Fibroblast of upper back skin (primary cell): ENCODE measurements around the gene MOB1A.
A peak's percentile ranks its signal among the peaks of the same experiment; 100 is the strongest.
"Not testable (repeated sequence)": the region's sequence is repeated elsewhere in the genome, so short reads cannot be mapped to it uniquely, and the experiment has no call there.

ENCODE experiments used
- DNase-seq: peaks from one replicate; pipeline ENCODE4 v3.0.0-alpha.2; 2013

Gene MOB1A

DNA sequence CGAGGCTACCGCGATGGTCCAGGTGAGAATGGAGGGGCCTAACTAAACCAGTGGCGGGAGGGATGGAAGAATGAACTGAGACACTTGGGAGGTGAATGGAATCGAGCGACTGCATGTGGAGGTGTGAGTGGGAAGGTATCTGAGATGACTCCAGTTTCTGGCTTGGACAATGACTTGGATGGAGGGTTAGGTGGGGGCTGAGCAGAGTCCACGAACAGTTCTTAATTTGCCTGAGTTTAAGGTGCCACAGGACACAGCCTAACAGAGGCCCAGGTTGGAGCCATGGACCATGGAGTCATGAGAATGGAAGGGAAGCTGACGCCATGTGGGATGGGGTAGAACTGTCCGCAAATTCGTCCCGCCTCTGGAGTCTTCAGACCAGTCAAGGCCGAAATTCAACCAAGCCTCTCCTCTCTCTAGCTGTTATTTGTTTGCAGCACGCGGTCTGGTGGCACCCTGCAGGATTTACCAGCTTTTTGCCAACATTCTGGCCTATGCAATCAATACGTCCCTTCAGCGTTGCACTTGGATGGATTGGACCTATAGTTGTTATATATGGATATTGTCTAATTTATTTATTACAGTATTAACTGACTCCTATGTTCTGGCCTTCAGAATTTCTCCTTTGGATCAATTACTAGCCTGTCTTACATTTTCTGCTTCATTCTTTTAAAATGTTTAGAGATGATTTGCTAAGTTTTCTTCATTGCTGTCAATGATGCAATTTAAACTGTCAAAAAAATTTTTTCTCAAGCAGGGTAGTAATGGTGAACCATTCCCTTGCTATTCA is 30.0 kb downstream of the MOB1A start:
- DNase-seq = no peak

DNA sequence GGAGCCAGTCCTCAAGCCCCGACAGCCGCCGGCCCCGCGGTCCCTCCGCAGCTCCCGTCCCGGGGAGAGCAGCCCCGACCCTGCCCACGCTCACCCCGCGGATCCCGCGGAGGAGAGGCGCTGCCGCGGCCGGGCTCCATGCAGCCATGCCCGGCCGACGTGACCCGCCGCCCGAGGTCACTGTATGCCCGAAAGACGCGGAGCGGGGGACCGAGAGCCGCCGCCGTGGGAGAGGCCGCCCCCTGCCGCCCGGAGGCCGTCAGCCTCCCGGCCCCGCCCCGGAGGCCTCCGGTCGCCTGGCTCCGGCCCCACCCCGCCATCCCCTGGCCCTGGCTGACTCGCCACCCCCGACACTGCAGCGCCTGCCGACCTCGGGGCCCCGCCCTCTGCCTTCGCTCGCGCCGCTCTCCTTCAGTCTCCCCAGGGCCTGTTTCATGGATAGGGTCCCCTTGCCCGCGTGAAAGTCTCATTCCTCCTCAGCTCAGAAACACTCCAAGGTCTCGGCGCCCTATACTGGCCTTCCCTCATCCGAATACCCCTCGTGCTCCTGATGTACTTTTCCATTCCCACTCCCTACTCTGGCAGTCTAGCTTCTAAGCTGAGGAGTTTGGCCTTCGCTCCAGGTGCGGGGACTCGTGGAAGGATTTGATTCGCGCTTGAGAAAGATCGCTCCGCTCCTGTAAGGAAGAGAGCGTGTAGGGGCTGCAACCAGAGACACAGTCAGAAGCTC is 30.8 kb downstream of the MOB1A start, which contains the start of gene BOLA3:
Gene BOLA3 (minus strand): TSS at position 186 of the 730 bp plus-strand sequence. CDS start 38 bp downstream, at position 148.
- DNase-seq = peak; percentile 71

DNA sequence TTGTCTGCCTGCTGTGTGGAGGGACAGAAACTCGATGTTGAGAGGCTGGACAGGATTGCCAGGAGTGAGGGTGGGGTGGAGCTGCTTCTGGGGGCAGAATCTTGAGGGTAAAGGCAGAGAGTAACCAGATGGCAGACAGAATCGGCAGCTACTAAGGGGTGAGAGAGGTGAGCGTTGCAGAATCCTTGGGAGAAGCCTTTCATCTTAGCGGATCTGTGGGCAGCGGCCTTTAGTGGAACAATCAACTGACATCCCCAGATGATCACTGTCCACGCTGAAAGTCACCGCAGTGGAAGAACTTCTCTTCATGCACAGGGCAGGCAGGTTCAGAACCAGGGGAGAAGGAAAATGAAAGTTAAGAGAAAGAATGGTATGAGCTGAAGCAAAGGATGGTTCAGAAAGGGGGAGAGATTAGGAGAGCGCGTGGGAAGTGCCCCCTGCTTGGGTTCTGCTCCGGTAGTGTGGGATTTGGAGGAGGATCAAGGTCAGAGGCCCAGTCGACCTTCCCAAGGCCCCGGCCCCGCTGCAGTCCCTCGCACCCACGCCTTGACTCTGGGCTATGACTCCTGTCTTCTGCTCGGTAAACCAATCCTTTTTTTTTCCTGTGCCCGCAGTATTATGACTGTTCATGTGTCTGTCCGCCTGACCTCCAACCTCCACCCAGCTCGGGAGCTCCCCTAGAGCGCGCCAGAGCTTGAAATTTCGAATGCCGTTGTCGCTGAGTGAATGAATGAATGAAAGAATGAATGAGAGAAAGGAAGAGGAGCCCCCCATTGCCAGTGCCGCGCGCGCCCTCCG is 31.6 kb downstream of the MOB1A start:
- peak; percentile 8 for DNase-seq

DNA sequence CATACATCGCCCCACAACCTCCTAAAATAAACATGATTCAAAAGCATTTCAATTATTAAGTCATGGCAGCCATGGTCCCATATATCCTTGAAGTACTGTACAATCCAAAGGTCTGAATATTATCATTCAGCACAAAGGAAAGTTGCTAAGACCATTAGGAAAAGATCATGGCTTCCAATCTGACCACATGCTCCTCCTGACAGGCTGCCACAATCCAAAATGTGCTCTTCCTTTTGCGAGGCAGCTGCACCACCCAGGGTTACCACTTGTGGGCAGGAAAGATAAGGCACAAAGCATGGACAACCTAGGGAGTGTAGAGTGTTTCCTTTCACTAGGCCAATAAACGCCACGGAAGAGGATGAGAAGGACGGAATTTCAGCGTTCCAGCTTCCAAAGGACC is 36.3 kb downstream of the MOB1A start:
- no peak for DNase-seq

DNA sequence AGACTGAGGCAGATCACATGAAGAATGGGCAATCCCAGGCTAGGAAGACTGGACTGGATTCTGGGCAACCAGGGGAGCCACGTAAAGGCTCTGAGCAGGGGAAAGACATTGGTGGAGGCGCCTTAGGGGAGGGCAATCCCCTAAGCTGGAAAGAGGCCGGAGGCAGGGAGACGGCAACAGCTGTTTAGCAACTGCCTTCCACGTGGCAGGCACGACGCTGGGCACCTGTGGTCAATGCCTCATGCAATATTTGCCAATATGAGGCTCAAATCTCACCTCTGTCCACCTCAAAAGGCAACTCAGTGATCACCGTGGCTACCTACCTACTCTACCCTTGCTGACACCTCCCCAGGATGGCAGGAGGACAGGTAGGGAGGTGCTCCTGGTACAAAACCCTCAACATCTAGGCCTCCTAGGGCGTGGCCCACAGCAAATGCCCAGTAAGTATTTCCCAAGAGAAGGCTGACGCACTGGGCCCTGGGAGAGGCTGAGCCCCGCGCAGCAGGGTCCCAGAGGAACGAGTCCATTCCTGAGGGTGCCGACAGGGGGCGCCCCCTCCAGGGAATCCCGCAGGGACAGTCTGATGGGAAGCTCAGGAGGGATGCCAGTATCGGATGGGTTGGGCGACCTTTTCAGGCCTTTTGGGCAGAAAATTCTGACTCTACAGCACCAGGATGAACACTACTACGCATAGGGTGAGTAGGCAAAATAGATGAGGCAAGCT is 39.9 kb downstream of the MOB1A start:
- DNase-seq = no peak

DNA sequence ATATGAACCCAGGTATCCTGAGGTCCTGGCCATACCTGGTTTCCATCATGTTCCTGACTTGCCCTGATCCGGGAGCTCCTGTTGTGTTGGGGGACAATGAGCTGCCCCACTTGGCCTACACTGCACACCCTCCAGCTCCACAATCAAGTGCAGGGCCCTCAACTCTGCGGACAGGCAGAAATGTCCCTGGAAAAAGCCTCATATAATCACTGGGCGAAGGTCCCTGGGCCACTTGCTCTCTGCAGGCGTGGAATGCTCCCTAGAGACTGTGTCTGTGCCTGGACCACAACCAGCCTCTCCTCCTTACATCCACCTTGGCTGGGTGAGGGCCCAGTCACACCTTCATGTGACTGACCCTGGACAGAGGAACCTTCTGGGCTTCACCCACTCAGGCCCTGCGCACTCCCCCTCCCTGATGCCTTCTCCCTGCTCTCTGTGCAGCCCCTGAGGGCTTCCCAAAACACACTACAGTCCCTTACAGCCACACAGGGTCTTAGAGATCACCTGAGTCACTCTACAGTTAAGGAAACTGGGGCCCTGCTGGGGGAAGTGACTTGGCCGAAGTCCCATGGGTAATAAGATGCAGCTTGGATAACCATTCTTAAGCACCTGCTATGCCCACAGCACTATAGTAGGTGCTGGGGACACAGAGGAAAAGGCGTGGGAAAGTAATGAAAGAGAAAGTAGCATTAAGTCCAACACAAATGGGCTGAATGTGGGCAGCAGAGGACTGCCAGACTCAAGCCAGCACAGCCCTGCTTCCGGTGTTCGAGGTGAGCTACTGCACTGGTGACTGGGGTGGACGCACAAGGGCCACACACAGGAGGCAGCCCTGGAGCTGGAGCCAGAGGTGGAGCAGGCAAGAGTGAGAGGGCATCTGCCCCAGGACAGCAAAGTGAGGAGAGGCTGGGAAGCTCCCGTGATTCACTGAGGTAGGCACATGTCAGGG is 40.8 kb downstream of the MOB1A start:
- DNase-seq = no peak

DNA sequence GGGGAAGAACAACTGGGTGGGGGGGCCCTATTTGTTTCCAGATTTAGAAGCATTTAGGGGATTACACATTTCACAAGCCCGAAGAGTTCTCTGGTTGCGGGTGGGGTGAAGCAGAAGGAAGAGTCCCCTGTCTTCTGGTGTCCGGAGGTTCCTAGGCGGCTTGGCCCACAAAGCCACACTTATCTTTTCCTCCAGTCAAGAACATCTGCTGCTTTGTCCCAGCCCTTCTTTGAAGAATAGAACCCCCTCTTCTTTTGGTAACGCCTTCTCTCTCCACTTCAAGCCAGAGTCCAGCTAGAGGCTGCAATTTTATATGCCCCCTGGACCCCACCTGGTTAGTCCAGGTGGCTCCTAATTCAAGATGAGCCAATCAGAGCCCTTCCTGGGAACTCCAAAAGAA is 46.8 kb downstream of the MOB1A start:
- DNase-seq = no peak

DNA sequence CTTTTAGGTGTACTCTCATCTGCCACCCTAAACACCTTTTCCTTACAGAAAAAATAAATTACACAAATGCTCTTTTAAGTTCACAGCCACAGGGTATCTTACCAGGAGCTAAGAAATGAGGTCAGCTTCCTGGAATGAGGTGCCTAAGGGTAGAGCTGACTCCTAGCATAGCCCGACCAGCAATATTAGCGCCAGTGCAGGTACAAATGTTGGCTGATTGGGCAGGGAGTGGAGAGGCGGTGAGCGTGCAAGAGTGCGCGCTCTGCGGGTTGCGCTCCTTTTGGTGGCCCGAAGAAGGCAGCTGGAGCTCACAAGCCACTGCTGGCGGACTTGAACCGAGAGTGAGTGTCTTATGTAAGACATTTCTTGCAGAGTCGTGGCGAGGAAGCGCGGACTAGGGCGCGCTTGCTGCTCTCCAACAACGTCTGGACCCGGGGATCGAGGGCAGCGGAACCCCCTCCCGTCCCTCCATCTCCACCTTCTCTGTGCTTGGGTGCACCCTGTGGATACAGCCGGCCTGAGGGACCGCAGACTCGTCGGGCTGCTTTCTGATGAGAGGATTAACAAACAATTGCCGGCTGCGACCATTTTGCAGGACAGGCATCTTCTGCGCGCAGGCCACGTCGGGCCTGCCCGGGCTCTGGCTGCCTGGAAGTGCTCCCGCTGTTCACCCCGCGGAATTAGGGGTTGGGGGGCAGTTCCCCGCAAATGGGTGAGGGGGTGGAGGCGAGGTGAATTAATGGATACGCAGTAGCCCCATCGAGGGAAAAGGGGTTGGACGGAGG is 48.3 kb downstream of the MOB1A start:
- DNase-seq = no peak

DNA sequence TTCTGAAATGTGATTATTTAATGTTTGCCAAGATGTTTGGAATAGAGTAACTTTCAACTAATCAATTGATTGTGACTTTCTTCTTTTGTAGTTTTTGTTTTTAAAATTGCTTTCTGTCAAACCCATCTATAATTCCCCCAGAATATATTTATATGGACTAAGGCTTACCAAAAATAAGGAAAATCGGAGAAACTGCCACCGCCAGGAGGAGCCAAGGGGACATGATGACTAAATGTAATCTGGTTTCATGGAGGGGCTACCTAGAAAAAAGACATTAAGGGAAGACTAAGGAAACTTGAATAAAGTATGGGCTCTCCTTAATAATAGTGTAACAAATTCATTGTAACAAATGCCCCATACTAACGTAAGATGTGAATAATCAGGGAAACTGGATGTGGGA is 50.5 kb downstream of the MOB1A start:
- no peak for DNase-seq

DNA sequence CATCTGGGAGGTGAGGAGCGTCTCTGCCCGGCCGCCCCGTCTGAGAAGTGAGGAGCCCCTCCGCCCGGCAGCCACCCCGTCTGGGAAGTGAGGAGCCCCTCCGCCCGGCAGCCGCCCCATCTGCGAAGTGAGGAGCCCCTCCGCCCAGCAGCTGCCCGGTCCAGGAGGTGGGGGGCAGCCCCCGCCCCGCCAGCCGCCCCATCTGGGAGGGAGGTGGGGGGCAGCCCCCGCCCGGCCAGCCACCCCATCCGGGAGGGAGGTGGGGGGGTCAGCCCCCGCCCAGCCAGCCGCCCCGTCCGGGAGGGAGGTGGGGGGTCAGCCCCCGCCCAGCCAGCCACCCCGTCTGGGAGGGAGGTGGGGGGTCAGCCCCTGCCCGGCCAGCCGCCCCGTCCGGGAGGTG is 54.7 kb downstream of the MOB1A start:
- not testable (repeated sequence) for DNase-seq

DNA sequence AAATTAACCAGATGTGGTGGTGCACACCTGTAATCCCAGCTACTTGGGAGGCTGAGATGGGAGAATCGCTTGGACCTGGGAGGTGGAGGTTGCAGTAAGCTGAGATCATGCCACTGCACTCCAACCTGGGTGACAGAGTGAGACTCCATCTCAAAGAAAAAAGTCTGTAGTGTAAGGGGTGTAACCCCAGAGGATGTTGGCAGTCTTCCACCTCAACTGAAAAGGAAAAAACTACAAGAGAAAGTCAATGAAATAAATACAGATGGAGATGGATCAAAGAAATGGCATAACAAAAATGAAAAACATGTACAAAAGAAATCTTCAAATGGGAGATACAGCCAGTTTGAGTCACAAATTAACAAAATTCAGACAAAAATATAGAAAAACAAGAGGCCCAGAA is 56.8 kb downstream of the MOB1A start:
- DNase-seq = not testable (repeated sequence)

DNA sequence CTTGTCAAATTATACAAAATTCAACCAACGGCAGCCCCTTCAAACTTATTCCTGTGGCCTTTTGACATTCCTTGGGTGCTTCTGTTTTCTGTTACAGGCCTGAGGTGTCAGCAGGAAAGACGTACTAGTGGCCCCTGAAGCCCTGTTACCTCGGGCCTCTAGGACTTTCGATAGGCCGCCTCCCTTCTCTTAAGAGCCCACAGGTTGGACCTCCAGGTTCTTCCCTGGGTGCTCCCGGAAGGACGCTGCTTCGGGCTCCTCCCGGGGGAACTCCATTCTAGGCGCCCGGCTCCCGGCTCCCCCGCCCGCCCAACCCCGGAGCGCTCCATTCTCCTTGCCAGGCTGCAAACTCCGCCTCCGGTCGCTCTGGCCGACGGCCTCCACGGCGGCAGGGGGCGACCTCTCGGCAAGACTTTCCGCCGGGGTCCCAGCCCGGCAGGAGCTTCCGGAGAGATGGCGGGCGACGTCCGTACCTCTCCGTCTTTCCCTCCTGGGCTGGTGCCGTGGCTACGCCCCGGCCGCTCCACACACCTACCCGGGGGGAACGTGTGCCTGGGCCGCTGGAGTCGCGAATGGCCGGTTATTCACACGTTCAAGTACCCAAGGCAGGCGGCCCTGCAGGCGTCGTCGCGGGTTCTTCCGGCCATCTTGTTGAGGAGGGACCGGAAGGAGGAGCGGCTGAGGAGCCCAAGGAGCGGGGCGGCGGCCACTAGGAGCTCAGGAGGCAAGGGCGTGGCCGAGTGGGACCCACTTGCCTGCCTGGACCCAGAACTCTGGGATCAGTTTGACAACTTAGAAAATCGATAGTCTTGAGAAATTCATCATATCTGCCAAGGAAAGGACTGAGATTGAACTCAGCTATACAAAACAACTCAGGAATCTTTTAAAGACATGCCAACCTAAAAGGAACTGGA is 58.5 kb downstream of the MOB1A start:
- DNase-seq = peak; percentile 65

DNA sequence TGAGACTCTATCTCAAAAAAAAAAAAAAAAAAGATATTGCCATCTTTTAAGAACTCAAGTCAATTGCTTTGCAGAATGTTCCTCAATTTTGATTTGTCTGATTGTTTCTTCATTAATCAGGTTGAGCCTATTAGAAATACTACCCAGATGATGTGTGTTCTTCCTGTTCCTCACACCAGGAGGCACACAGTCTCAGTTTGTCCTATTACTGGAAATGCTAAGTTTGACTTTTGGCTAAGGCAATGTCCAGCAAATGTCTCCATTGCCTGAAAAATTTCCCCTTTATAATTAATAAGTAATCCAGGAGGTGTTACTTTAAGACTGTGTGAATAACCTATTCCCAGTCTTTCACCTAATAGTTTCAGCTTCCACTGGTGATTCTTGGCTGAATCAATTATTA is 59.3 kb downstream of the MOB1A start:
- no peak for DNase-seq

DNA sequence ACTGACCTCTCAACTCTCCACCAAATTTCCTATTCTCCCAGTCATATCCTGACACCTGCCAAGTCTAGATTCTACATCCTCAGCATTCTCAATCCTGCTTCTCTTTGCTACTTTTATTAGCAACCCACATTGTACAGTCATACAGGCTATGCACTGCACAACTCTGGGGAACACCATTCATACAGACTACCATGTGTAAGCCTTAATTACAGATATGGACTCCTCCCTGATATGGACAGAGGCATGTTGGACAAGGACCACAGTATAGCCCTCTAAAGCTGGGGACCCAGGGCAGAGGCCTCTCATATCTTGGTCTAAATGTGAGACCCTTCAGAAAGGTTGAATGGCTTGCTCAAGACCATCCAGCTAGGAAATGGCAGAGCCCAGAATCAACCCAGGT is 67.3 kb downstream of the MOB1A start:
- no peak for DNase-seq

DNA sequence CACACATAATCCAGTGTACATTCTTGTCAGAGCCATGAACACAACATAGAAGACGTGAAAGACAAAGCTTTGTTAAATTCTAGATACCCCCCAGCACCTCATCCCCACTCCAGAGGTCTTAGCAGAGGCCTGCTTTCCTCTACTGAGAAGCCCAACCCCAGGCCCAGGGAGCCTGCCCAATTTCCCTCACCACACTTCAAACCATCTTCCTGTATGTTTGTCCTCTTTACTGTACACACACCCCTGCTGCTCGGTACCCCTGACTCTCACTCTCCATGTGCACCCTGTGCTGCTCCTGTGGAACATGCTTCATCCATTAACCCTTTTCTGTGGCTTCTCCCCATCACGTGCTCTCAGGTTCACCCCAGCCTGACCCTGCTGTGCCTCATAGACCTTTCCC is 68.1 kb downstream of the MOB1A start:
- DNase-seq = no peak

DNA sequence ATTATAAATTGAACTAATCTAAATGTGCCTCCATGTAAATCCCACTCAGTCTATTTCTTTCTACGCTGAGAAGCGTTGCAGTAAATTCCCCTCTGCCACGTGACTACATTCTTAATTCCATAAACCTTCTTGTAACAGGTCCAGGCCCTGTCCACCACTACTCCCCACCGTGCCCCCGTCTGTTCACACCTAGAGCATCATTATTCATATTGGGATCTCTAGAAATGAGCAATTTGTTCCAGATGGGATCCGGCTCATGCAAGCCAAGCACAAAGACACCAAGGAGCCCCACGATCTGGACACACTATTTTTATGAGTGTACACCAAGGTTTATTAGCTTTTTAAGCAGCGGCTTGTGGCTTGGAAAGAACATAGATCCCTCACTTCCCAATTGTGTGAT is 69.1 kb downstream of the MOB1A start:
- no peak for DNase-seq

DNA sequence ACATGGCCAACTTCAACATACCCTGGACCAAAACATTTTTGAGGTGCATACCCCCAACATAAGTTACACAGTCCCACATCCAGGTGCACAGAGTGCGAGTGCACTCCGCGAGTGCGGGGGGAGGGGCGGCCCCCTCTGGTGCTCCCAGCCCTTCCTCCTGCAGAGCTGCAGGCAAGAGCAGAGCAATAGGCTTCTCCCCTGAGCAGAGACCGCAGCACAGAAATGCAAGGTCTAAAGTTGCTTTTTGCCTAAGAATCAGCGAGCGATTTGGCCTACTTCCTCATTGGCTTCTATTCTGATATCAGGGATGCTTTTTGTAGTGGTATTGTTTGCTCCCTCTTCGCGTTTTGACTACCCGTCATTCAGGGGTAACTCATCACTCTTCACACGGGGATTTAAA is 71.6 kb downstream of the MOB1A start:
- no peak for DNase-seq

DNA sequence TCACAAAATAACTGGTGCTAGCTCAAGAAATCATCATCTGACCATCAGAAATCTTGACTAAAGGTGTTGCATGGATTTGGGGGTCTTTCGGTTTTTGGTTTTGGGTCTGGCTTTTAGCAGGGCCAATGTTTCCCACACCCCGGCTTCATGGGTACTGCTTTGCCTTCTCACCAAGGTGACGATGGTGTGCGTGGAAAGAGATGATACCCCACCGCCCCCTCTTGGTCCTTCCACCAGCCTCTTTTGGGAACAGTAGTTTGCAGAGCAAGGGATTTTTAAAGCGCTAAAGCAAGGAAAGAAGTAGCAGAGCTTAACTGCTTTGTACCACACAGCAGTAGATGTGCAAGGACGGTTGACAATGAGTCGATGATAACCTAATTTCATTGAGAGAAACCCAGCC is 73.3 kb downstream of the MOB1A start:
- no peak for DNase-seq

DNA sequence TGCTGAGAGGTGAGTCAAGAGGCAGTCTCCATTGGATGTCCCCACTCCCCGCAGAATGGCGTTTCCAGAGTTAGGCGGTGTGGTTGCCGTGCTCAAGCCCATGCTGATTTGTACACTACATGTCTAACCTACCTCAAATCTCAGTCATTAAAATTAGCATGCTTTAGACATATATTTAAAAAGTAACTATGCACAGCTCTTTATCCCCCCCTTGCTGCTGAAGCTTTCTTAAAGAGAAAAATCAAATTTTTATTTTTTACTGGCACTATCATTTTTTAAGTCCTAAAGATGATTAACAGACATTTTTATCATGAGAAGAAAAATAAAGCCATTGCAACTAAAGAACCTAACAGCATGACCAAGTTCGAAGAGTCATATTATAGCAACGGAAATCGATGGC is 73.8 kb downstream of the MOB1A start:
- DNase-seq = no peak

DNA sequence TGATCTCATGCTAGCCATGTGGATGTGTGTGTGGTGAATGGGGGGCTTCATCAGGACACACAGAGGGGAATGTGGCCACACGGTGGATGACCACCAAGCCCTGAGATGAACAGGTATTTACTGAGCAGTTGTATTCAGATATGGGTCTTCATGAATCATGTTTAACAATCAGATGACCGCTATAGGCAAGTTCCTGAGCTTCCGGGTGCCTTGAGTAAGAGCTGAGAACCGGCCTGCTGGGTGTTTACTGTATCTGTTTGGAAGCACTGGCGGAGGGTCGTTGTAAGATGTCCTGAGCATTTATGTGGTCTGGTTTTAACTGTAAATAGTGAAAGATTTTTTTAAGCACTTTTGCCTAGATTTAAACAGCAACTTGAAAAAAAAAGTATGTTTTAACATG is 74.9 kb downstream of the MOB1A start:
- no peak for DNase-seq
